ENCODE results near the gene LIPM. TPM values are rescaled to one million over a fixed set of nuclear protein-coding genes. Genes with fewer than 3 reads are reported as not detected.

The LIPM gene
- total RNA-seq, 1 donor from 2014 or later, result not detected

GRCh38 chr10:88854684-88855083, 52.2 kb downstream of the LIPM start:
- H3K4me3 ChIP-seq (ENCODE audit: low read depth, low read length), result no peak overlapping the region
- TF ChIP-seq CTCF (conservative IDR thresholded peaks at IDR 0.05; ENCODE audit: low read depth, low read length), result no peak
- no peak for DNase-seq (ENCODE audit: low read depth)

GRCh38 chr10:88857831-88858230, 55.3 kb downstream of the LIPM start:
- no peak for TF ChIP-seq CTCF (conservative IDR thresholded peaks at IDR 0.05; ENCODE audit: low read depth, low read length)
- H3K4me3 ChIP-seq (ENCODE audit: low read depth, low read length), result no peak overlapping the region

GRCh38 chr10:88858491-88858890, 56.0 kb downstream of the LIPM start:
- no peak for DNase-seq (ENCODE audit: low read depth)
- no peak overlapping the region for H3K4me3 ChIP-seq (ENCODE audit: low read depth, low read length)

More at GRCh38 chr10:88857831-88858230, 55.3 kb downstream of the LIPM start:
- no peak for DNase-seq (ENCODE audit: low read depth)

GRCh38 chr10:88861036-88861435, 58.5 kb downstream of the LIPM start:
- TF ChIP-seq CTCF (conservative IDR thresholded peaks at IDR 0.05; ENCODE audit: low read depth, low read length), result no peak
- DNase-seq (ENCODE audit: low read depth), result no peak
- H3K4me3 ChIP-seq (ENCODE audit: low read depth, low read length), result no peak overlapping the region

More at GRCh38 chr10:88858491-88858890, 56.0 kb downstream of the LIPM start:
- no peak for TF ChIP-seq CTCF (conservative IDR thresholded peaks at IDR 0.05; ENCODE audit: low read depth, low read length)

GRCh38 chr10:88865281-88865876, 62.8 kb downstream of the LIPM start:
- H3K4me3 ChIP-seq (ENCODE audit: low read depth, low read length), result no peak overlapping the region
- DNase-seq (ENCODE audit: low read depth), result no peak
- TF ChIP-seq CTCF (conservative IDR thresholded peaks at IDR 0.05; ENCODE audit: low read depth, low read length), result peak; percentile 54

- no peak for DNase-seq (ENCODE audit: low read depth)
- no peak for TF ChIP-seq CTCF (conservative IDR thresholded peaks at IDR 0.05; ENCODE audit: low read depth, low read length)
- H3K4me3 ChIP-seq (ENCODE audit: low read depth, low read length), result no peak overlapping the region
Measured at GRCh38 chr10:88866454-88866853, 63.9 kb downstream of the LIPM start.

- H3K4me3 ChIP-seq (ENCODE audit: low read depth, low read length), result no peak overlapping the region
- no peak for DNase-seq (ENCODE audit: low read depth)
- no peak for TF ChIP-seq CTCF (conservative IDR thresholded peaks at IDR 0.05; ENCODE audit: low read depth, low read length)
Measured at GRCh38 chr10:88870089-88870488, 67.6 kb downstream of the LIPM start.
